C4-2B (cell line): ENCODE measurements around the gene PSTK.

Experiments used
- ZFX ChIP-seq: fragments of 450-650 bp; IDR thresholded peaks from 2 replicates; pipeline ENCODE4 v1.6.1; 2017
- TF ChIP-seq, protein P1 (sequence below): fragments of 450-650 bp; conservative IDR thresholded peaks from 2 replicates; pipeline ENCODE4 v1.5.1; 2017; ENCODE audit warnings: mild to moderate bottlenecking

DNA sequence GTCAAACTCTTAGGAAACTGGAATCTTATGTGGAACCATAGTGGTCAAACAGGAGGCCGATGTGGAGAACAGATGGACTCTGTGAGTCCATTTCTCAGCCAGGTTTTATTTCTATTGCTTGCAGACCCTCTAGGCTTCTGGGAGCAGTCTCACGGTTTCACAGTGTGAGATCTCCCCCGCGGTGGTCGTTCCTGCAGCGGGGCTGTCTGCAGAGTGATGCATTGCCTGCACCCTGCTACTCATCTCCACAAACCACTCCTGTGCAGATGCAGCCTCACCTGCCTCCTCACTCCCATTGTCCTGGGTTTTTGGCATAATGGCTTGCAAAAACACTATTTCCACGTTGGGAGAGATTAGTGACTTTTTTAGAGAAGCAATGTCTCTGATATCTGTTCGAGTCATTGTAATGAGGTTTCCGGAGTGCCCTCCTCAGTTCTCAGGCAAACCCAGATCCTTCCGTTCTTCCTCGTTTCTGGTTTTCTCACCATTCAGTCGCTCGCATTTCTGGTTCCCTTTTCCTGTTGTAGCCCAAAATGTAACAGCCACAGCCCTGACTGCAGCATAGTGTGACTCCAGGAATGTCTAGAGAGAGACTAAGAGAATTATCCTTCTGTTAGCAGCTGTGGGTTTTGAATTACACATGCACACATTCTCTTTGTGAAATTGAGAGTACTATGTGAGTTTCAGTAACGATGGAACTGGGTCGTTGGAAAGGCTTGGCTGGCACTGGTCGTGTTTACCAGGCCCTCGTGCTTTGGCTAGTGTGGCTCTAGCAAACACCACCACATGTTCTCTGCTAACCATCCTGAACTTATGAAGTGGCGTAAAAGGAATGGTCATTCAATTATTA, 58.8 kb downstream of the PSTK start:
- TF ChIP-seq, protein P1, sequence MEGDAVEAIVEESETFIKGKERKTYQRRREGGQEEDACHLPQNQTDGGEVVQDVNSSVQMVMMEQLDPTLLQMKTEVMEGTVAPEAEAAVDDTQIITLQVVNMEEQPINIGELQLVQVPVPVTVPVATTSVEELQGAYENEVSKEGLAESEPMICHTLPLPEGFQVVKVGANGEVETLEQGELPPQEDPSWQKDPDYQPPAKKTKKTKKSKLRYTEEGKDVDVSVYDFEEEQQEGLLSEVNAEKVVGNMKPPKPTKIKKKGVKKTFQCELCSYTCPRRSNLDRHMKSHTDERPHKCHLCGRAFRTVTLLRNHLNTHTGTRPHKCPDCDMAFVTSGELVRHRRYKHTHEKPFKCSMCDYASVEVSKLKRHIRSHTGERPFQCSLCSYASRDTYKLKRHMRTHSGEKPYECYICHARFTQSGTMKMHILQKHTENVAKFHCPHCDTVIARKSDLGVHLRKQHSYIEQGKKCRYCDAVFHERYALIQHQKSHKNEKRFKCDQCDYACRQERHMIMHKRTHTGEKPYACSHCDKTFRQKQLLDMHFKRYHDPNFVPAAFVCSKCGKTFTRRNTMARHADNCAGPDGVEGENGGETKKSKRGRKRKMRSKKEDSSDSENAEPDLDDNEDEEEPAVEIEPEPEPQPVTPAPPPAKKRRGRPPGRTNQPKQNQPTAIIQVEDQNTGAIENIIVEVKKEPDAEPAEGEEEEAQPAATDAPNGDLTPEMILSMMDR, result no peak
- TF ChIP-seq ZFX, result no peak
